ENCODE results near the gene SDHD. TPM values are rescaled to one million over a fixed set of nuclear protein-coding genes. Genes with fewer than 3 reads are reported as not detected.

The SDHD gene
- total and polyA plus RNA-seq, 2 of the 8 experiments (the other 6 are each of a cell fraction or from before 2014, with no cell fraction given), result 96.0 to 181 TPM

- Histone ChIP-seq H4K20me1 (replicated peaks in 1 of 2; ENCODE audit: control insufficient read depth in 1 of 2, insufficient read depth in 2 of 2, low read length in 2 of 2) (no peaks in the 10 kb centered on the region), H4K8ac (ENCODE audit: extremely low read depth, insufficient read depth, low read length) (no peak overlapping the region), H3K9ac (replicated peaks in 1 of 4; ENCODE audit: extremely low read depth in 1 of 4, low read depth in 3 of 4, low read length in 3 of 4) (no peak overlapping the region), H3K9me3 (ENCODE audit: insufficient read depth in 2 of 2, low read depth in 1 of 2, low read length in 1 of 2) (no peaks in the 10 kb centered on the region), H3K27me3 (replicated peaks in 1 of 4; ENCODE audit: control insufficient read depth in 3 of 4, extremely low read depth in 1 of 4, insufficient read depth in 3 of 4, low read length in 3 of 4) (no peaks in the 10 kb centered on the region), H4K91ac (replicated peaks; ENCODE audit: insufficient read length, low read length) (no peak overlapping the region), H2AK5ac (ENCODE audit: low read depth, low read length) (no peak overlapping the region), H2BK20ac (ENCODE audit: low read length) (no peak overlapping the region), H2BK12ac (ENCODE audit: low read depth, low read length) (no peak overlapping the region), H2BK5ac (ENCODE audit: low read depth, low read length) (no peak overlapping the region), H3K14ac (ENCODE audit: insufficient read length) (no peak overlapping the region), H3K23ac (ENCODE audit: insufficient read length) (no peak overlapping the region), H3K23me2 (ENCODE audit: low read depth, low read length) (no peaks in the 10 kb centered on the region), H4K5ac (ENCODE audit: insufficient read length, low read depth, low read length) (no peak overlapping the region), H2BK15ac (ENCODE audit: low read length) (no peak overlapping the region), H3K79me2 (ENCODE audit: control insufficient read depth in 1 of 2, insufficient read depth in 2 of 2, low read length in 2 of 2) (no peaks in the 10 kb centered on the region), H3K4me3 (ENCODE audit: extremely low read depth in 1 of 4, insufficient read depth in 2 of 4, low read depth in 3 of 4, low read length in 4 of 4) (no peak overlapping the region), H3K36me3 (ENCODE audit: control insufficient read depth in 2 of 4, insufficient read depth in 4 of 4, low read length in 3 of 4) (no peaks in the 10 kb centered on the region), H3K4me1 (replicated peaks in 1 of 4; ENCODE audit: control insufficient read depth in 3 of 4, insufficient read depth in 4 of 4, low read length in 3 of 4) (no peaks in the 10 kb centered on the region), H2BK120ac (replicated peaks; ENCODE audit: low read depth, low read length) (no peak overlapping the region), H3K4me2 (ENCODE audit: insufficient read depth in 1 of 2, low read depth in 2 of 2, low read length in 2 of 2) (no peak overlapping the region), H3K79me1 (ENCODE audit: low read depth, low read length) (no peaks in the 10 kb centered on the region), H3K27ac (ENCODE audit: low read depth, low read length) (no peak overlapping the region), H3K18ac (ENCODE audit: extremely low read depth, low read length) (no peak overlapping the region), H3K4ac (replicated peaks; ENCODE audit: insufficient read length, low read depth, low read length) (no peak overlapping the region), H3K56ac (replicated peaks; ENCODE audit: insufficient read length, low read depth, low read length) (no peak overlapping the region), H2AFZ (ENCODE audit: low read length) (no peak overlapping the region)
- ChIA-PET POLR2A (ENCODE audit: partially characterized antibody) (interaction anchor here (1.1 kb wide), 1 partner anchor 9 kb away, joined by 3 read pairs; no protein-coding TSS in a partner anchor), CTCF (ENCODE audit: partially characterized antibody) (interaction anchor here (0.6 to 9.3 kb wide), 39 partner anchors 8 to 1392 kb away, joined by 3 to 104 read pairs (median 4); partner anchors contain the start of genes BCO2 and IL18)
- WGBS, 2 experiments (ENCODE audit: extremely low coverage in 1 of 2, insufficient coverage in 1 of 2, insufficient read length in 1 of 2, insufficient replicate concordance in 2 of 2, low coverage in 1 of 2, low lambda C conversion rate in 2 of 2, missing lambda C conversion rate in 1 of 2), result 78% methylated on average over 6 of the region's 6 CpGs; no CpG with 5 or more reads in 1 of the 2 experiments
- TF ChIP-seq CTCF (IDR thresholded peaks at IDR 0.05; ENCODE audit: control extremely low read depth in 1 of 3, insufficient read depth in 1 of 3, low read depth in 1 of 3, low read length in 3 of 3) (peak in 2 of 3 experiments; percentile 53 to 59; a peak in 3 of 4 replicates), SP1 (IDR thresholded peaks at IDR 0.05; ENCODE audit: low read depth, low read length) (no peak), RAD21 (IDR thresholded peaks at IDR 0.05 in 1 of 2, conservative IDR thresholded peaks at IDR 0.05 in 1 of 2; ENCODE audit: low read depth in 2 of 2, low read length in 2 of 2) (peak; percentile 64 to 65), TBP (IDR thresholded peaks at IDR 0.05; ENCODE audit: low read depth, low read length) (no peak)
- no peak for DNase-seq (ENCODE audit: low read depth in 1 of 2, low spot score in 2 of 2)
- FAIRE-seq, result no peak
These were observed 27.1 kb downstream of the SDHD start for GRCh38 chr11:112113539-112114457.

All from H1 (cell line).